DMS53 treated with DMSO at 0.1 percent for 48 hours (cell line): ENCODE measurements around the gene DLEC1.
"Not testable (repeated sequence)": the region's sequence is repeated elsewhere in the genome, so short reads cannot be mapped to it uniquely, and the experiment has no call there.

ENCODE experiments used
- DNase-seq: peaks from one replicate; lab custom pipeline; 2025; ENCODE audit not compliant: unreplicated experiment; lab: John Stamatoyannopoulos, UW

The DLEC1 gene

GRCh38 chr3:38119821-38120692, 81.0 kb downstream of the DLEC1 start:
- DNase-seq, result no peak

GRCh38 chr3:38120693-38121450, 81.9 kb downstream of the DLEC1 start:
- DNase-seq, result no peak

- no peak for DNase-seq
Observed at GRCh38 chr3:38121451-38121831, 82.4 kb downstream of the DLEC1 start.

GRCh38 chr3:38121832-38122461, 82.9 kb downstream of the DLEC1 start:
- DNase-seq, result no peak

- DNase-seq, result no peak
Observed at GRCh38 chr3:38122712-38123290, 83.8 kb downstream of the DLEC1 start.

GRCh38 chr3:38124324-38125122, 85.5 kb downstream of the DLEC1 start:
- DNase-seq, result no peak

- DNase-seq, result no peak
Observed at GRCh38 chr3:38125305-38126120, 86.5 kb downstream of the DLEC1 start.

GRCh38 chr3:38126121-38126892, 87.3 kb downstream of the DLEC1 start:
- DNase-seq, result no peak

- no peak for DNase-seq
Observed at GRCh38 chr3:38127611-38128302, 88.7 kb downstream of the DLEC1 start.

- DNase-seq, result no peak
Observed at GRCh38 chr3:38128303-38128655, 89.3 kb downstream of the DLEC1 start.

- no peak for DNase-seq
Observed at GRCh38 chr3:38129058-38129457, 90.0 kb downstream of the DLEC1 start.

- no peak for DNase-seq
Observed at GRCh38 chr3:38130631-38131065, 91.6 kb downstream of the DLEC1 start.

GRCh38 chr3:38131621-38132369, 92.8 kb downstream of the DLEC1 start:
- DNase-seq, result no peak

GRCh38 chr3:38133209-38133556, 94.2 kb downstream of the DLEC1 start:
- no peak for DNase-seq

- no peak for DNase-seq
Observed at GRCh38 chr3:38133557-38134405, 94.8 kb downstream of the DLEC1 start.

GRCh38 chr3:38134517-38135143, 95.6 kb downstream of the DLEC1 start:
- not testable (repeated sequence) for DNase-seq
